A549 (cell line): ENCODE measurements around the gene STAT5A. TPM values are rescaled to one million over a fixed set of nuclear protein-coding genes. Genes with fewer than 3 reads are reported as not detected.

Source experiments
- ATAC-seq, 2 experiments: fragments of 200-7000 bp in 1 of 2; fragments of >200 bp in 1 of 2; cut with Nextera tagmentation in 1 of 2; cut with Tn5 transposase in 1 of 2; 3 replicates each; pipeline versions ENCODE4 v1.8.0 to v1.9.1; 2018 to 2020; ENCODE audit warnings: mild to moderate bottlenecking in 1 of 2, moderate library complexity in 1 of 2
- CTCF ChIA-PET: fragments of 300-600 bp; sonication (Branson Sonifier 250); formaldehyde crosslinking; extraction: SDS; loops from one replicate; lab custom pipeline; 2021; ENCODE audit warnings: antibody characterized with exemption, inconsistent platforms; lab: Yijun Ruan, JAX
- POLR2A ChIA-PET: fragments of 350-600 bp; formaldehyde crosslinking; extraction: SDS; loops from one replicate; lab custom pipeline; 2021; ENCODE audit warnings: antibody characterized with exemption, inconsistent platforms; lab: Yijun Ruan, JAX
- DNase-seq, 2 experiments: peaks; one replicate each; pipeline versions ENCODE4 v3.0.0 to v3.0.0-alpha.2; 2011 to 2016; ENCODE audit warnings: low read depth in 1 of 2, low spot score in 1 of 2
- FAIRE-seq: peaks from 2 replicates; lab custom pipeline; 2011; peaks lifted over from hg19 to GRCh38; lab: Jason Lieb, UNC
- H3K27ac ChIP-seq, 2 experiments: fragments of >200 bp; sonication (Bioruptor Twin); formaldehyde crosslinking; 3 replicates each; pipeline ENCODE4 v1.5.1; 2016 to 2017
- H3K4me1 ChIP-seq: fragments of >200 bp; sonication (Bioruptor Twin); formaldehyde crosslinking; 3 replicates; pipeline ENCODE4 v1.6.1; 2016
- H3K4me2 ChIP-seq: fragments of >200 bp; sonication (Bioruptor Twin); formaldehyde crosslinking; 3 replicates; pipeline ENCODE4 v1.6.1; 2016
- H3K4me3 ChIP-seq: fragments of >200 bp; sonication (Bioruptor Twin); formaldehyde crosslinking; 3 replicates; pipeline ENCODE4 v1.5.1; 2016
- H3K9me3 ChIP-seq: fragments of >200 bp; sonication (Bioruptor Twin); formaldehyde crosslinking; 3 replicates; pipeline ENCODE4 v1.6.1; 2016
- CBX8 ChIP-seq: fragments of 200-600 bp; sonication (generic); IDR thresholded peaks from 2 replicates; pipeline ENCODE4 v1.6.1; 2016
- CTCF ChIP-seq: fragments of >200 bp; sonication (Bioruptor Twin); formaldehyde crosslinking; IDR thresholded peaks from 3 replicates; pipeline ENCODE4 v1.5.1; 2016
- EP300 ChIP-seq, 2 experiments: fragments of >200 bp; sonication (Bioruptor Twin); formaldehyde crosslinking; IDR thresholded peaks; 2 replicates in 1 of 2; 3 replicates in 1 of 2; pipeline ENCODE4 v1.6.1; 2016 to 2017
- ESRRA ChIP-seq: fragments of 150-350 bp; IDR thresholded peaks from 2 replicates; pipeline ENCODE4 v1.6.1; 2014; ENCODE audit warnings: mild to moderate bottlenecking, low read length, borderline replicate concordance
- HDAC2 ChIP-seq: fragments of 200-600 bp; sonication (generic); IDR thresholded peaks from 2 replicates; pipeline ENCODE4 v1.6.1; 2016
- HOXA7 ChIP-seq: fragments of 250-450 bp; sonication (Bioruptor Pico); IDR thresholded peaks from 2 replicates; pipeline ENCODE4 v1.5.0; 2020; ENCODE audit warnings: mild to moderate bottlenecking, moderate library complexity
- HOXB13 ChIP-seq: fragments of 250-450 bp; sonication (Bioruptor Pico); IDR thresholded peaks from 2 replicates; pipeline ENCODE4 v1.5.0; 2020; ENCODE audit warnings: low read depth, mild to moderate bottlenecking, moderate library complexity
- JUNB ChIP-seq: fragments of >200 bp; sonication (Bioruptor Twin); formaldehyde crosslinking; IDR thresholded peaks from 2 replicates; pipeline ENCODE4 v1.6.1; 2016
- NFE2L2 ChIP-seq: fragments of 150-350 bp; conservative IDR thresholded peaks from 2 replicates; pipeline ENCODE4 v1.6.1; 2014; ENCODE audit warnings: low read length
- RAD21 ChIP-seq, 2 experiments: fragments of >200 bp in 1 of 2; sonication (Bioruptor Twin) in 1 of 2; formaldehyde crosslinking in 1 of 2; IDR thresholded peaks in 1 of 2; conservative IDR thresholded peaks in 1 of 2; 2 replicates in 1 of 2; 3 replicates in 1 of 2; pipeline ENCODE4 v1.6.1; 2012 to 2018; ENCODE audit warnings: inconsistent platforms in 1 of 2
- RCOR1 ChIP-seq: fragments of 150-350 bp; IDR thresholded peaks from 2 replicates; pipeline ENCODE4 v1.6.1; 2014; ENCODE audit warnings: antibody characterized with exemption, low read length, low read depth
- TFCP2L1 ChIP-seq: fragments of 250-450 bp; sonication (Bioruptor Pico); IDR thresholded peaks from 2 replicates; pipeline ENCODE4 v1.5.0; 2021; ENCODE audit warnings: mild to moderate bottlenecking
- TP53 ChIP-seq: fragments of 250-450 bp; sonication (Bioruptor Pico); IDR thresholded peaks from 2 replicates; pipeline ENCODE4 v1.5.0; 2021; ENCODE audit warnings: mild to moderate bottlenecking, moderate library complexity
- WGBS: methylation state at CpG from one replicate; pipeline ENCODE4 v1.1.6; 2017; ENCODE audit errors: missing lambda C conversion rate; 5-methylcytosine and 5-hydroxymethylcytosine counted together
- polyA plus RNA-seq, 4 experiments: library from polyadenylated mRNA; depleted of rRNA in 3 of 4; stranded (reverse); fragments of >200 nt; fragmentation: RNase III in 1 of 4; extraction: RNeasy Plus Mini Kit Qiagen cat#74134 plus additional on column Dnase treatment in 1 of 4; gene quantifications; 2 replicates in 3 of 4; 3 replicates in 1 of 4; pipeline ENCODE4 v1.2.3, GENCODE V29; 2011 to 2017
- TF ChIP-seq, protein P1 (sequence below): fragments of 150-350 bp; IDR thresholded peaks from 2 replicates; pipeline ENCODE4 v1.6.1; 2014; ENCODE audit warnings: low read depth, mild to moderate bottlenecking, low read length

The STAT5A gene
- polyA plus RNA-seq, 2 of the 4 experiments (the other 2 are of a cell fraction), result 2.2 to 4.0 TPM

DNA sequence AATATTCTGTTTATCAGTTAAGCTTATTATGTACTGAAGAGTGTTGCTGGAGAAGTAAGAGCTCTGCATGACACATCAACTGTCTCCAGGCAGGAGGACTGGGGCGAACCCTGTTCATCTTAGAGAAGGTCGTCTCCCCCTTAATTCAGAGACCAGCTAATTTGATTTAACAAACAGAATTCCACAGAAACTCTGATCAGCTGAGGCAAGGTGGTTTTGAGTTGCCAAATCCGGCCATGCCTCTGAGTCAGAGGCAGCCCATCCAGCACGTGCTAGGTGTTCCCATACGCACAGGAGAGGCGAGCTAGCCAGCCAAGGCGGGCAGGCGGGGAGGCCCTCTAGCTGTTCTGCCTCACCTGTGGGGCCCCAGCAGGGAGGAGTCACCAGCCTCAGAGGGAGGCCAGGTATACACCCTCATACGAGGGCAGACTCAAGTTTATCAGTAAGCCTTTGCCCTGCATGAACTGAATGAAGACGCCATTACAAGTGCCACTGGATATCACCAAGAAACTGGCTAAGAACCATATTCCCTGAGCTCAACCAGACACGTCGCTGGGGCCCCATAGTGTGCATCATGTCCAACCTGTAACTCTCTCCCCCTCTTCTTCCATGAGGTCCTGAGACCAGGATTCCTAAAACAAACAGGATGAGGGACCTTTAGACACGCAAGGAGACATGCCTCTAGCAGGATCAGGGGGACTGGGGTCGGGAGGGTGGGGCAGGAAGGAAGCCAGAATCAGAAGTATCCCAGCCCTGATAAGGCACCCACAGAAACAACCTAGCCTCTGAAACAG lies 25.7 kb downstream of the STAT5A start:
- ChIA-PET CTCF (interaction anchor here (0.5 to 31.0 kb wide), 20 partner anchors 10 to 351 kb away, joined by 3 to 1360 read pairs (median 6); partner anchors contain the start of genes STAT3 and STAT5A), POLR2A (no interaction called here)
- FAIRE-seq (no peak), ATAC-seq (no peak), DNase-seq (no peak)
- no peak overlapping the region for H3K27ac ChIP-seq
- H3K4me1 ChIP-seq, result peaks cover 13% of the 10 kb centered on the region
- H3K9me3 ChIP-seq, result no peaks in the 10 kb centered on the region
- WGBS, result 91% methylated on average over 14 of the region's 14 CpGs
- no peak overlapping the region for H3K4me2 ChIP-seq
- TF ChIP-seq ESRRA (no peak), CTCF (no peak), JUNB (no peak), RCOR1 (no peak), HOXB13 (CRISPR knock-in tag) (no peak), RAD21 (conservative IDR thresholded peaks at IDR 0.05 in 1 of 2, IDR thresholded peaks at IDR 0.05 in 1 of 2) (no peak)
- no peak overlapping the region for H3K4me3 ChIP-seq

GRCh38 chr17:42315402-42316156 lies 27.3 kb downstream of the STAT5A start:
- Histone ChIP-seq H3K27ac (no peak overlapping the region), H3K4me3 (no peak overlapping the region), H3K4me2 (no peak overlapping the region), H3K4me1 (peaks cover 16% of the 10 kb centered on the region), H3K9me3 (no peaks in the 10 kb centered on the region)
- POLR2A ChIA-PET, result interaction anchor here (0.7 kb wide), 1 partner anchor 199 kb away, joined by 3 read pairs; no protein-coding TSS in a partner anchor
- CTCF ChIA-PET, result interaction anchor here (1.0 to 31.0 kb wide), 11 partner anchors 8 to 218 kb away, joined by 3 to 1360 read pairs (median 14); partner anchors contain the start of gene STAT3
- 92% methylated on average over 10 of the region's 10 CpGs for WGBS
- ATAC-seq (no peak), FAIRE-seq (no peak)
- TF ChIP-seq CBX8, result no peak
- TF ChIP-seq CTCF, result no peak
- no peak for TF ChIP-seq TFCP2L1 (CRISPR knock-in tag)
- TF ChIP-seq EP300 (IDR thresholded peaks at IDR 0.05), result no peak
- TF ChIP-seq TP53 (CRISPR knock-in tag), result no peak
- no peak for TF ChIP-seq NFE2L2
- TF ChIP-seq HOXA7, result no peak
- TF ChIP-seq HDAC2, result no peak
- no peak for TF ChIP-seq RCOR1
- TF ChIP-seq, all 56 proteins: peak for 0
- DNase-seq, result no peak

- ChIA-PET CTCF (interaction anchor here (1.0 to 31.0 kb wide), 13 partner anchors 7 to 211 kb away, joined by 3 to 1360 read pairs (median 7); partner anchors contain the start of gene STAT3), POLR2A (interaction anchor here (0.6 to 1.0 kb wide), 4 partner anchors 93 to 191 kb away, joined by 3 to 4 read pairs (median 3); partner anchors contain the start of gene CAVIN1)
- no peak for FAIRE-seq
- Histone ChIP-seq H3K9me3 (no peaks in the 10 kb centered on the region), H3K4me2 (no peak overlapping the region), H3K4me1 (peaks cover 14% of the 10 kb centered on the region), H3K4me3 (no peak overlapping the region), H3K27ac (no peak overlapping the region)
- no peak for DNase-seq
- WGBS, result 92% methylated on average over 4 of the region's 4 CpGs
- no peak for ATAC-seq
- TF ChIP-seq, protein P1, sequence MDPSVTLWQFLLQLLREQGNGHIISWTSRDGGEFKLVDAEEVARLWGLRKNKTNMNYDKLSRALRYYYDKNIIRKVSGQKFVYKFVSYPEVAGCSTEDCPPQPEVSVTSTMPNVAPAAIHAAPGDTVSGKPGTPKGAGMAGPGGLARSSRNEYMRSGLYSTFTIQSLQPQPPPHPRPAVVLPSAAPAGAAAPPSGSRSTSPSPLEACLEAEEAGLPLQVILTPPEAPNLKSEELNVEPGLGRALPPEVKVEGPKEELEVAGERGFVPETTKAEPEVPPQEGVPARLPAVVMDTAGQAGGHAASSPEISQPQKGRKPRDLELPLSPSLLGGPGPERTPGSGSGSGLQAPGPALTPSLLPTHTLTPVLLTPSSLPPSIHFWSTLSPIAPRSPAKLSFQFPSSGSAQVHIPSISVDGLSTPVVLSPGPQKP, result no peak
Observed at GRCh38 chr17:42316755-42317154, 28.5 kb downstream of the STAT5A start.
